Measurements from ENCODE around the gene SOD1. TPM values are rescaled to one million over a fixed set of nuclear protein-coding genes. Genes with fewer than 3 reads are reported as not detected.

Gene SOD1
- total RNA-seq, 6 experiments from 2014 or later: 236 to 290 (median 281) TPM

GRCh38 chr21:31618696-31619430 is 40.6 kb upstream of the SOD1 start:
- Mint-ChIP-seq H3K9me3 (no peaks in the 10 kb centered on the region; the same call in 1 of the 2 replicates), H3K27ac (no peak overlapping the region), H3K36me3 (ENCODE audit: low read depth) (no peaks in the 10 kb centered on the region), H3K27me3 (ENCODE audit: insufficient read depth) (peaks cover 6% of the 10 kb centered on the region), H3K4me3 (no peak overlapping the region), H3K4me1 (ENCODE audit: low read depth) (no peaks in the 10 kb centered on the region)
- TF ChIP-seq, protein P1, sequence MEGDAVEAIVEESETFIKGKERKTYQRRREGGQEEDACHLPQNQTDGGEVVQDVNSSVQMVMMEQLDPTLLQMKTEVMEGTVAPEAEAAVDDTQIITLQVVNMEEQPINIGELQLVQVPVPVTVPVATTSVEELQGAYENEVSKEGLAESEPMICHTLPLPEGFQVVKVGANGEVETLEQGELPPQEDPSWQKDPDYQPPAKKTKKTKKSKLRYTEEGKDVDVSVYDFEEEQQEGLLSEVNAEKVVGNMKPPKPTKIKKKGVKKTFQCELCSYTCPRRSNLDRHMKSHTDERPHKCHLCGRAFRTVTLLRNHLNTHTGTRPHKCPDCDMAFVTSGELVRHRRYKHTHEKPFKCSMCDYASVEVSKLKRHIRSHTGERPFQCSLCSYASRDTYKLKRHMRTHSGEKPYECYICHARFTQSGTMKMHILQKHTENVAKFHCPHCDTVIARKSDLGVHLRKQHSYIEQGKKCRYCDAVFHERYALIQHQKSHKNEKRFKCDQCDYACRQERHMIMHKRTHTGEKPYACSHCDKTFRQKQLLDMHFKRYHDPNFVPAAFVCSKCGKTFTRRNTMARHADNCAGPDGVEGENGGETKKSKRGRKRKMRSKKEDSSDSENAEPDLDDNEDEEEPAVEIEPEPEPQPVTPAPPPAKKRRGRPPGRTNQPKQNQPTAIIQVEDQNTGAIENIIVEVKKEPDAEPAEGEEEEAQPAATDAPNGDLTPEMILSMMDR (IDR thresholded peaks at IDR 0.05): no peak
- no peak for DNase-seq

GRCh38 chr21:31622397-31622796 is 37.1 kb upstream of the SOD1 start:
- Mint-ChIP-seq H3K4me3 (no peak overlapping the region), H3K36me3 (ENCODE audit: low read depth) (no peaks in the 10 kb centered on the region), H3K4me1 (ENCODE audit: low read depth) (no peaks in the 10 kb centered on the region), H3K27me3 (ENCODE audit: insufficient read depth) (peaks cover 13% of the 10 kb centered on the region), H3K9me3 (no peaks in the 10 kb centered on the region; the same call in 1 of the 2 replicates), H3K27ac (no peak overlapping the region)
- TF ChIP-seq, protein P1 (IDR thresholded peaks at IDR 0.05): no peak
- no peak for DNase-seq

DNA sequence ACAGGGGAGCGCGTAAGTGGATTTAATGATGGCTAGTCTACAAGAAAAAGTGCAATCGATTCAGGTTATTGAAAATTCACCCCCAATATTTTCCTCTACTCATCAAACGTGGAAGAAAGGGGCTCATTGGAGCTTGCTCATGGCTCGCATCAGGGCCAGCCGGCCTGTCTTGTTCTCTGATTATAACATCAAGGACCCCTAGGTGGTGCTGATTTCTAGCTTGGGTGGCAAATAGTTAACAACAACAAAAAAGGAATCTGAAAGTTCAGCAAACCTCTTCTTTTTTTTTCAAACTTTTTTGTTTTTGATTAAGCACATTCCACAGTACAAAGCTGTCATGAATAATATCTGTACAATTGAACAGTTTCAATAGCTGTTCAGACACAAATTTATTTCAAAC is 35.8 kb upstream of the SOD1 start:
- no peak overlapping the region for H3K4me3 Mint-ChIP-seq
- no peaks in the 10 kb centered on the region for H3K36me3 Mint-ChIP-seq (ENCODE audit: low read depth)
- H3K9me3 Mint-ChIP-seq: no peaks in the 10 kb centered on the region; the same call in 1 of the 2 replicates
- H3K4me1 Mint-ChIP-seq (ENCODE audit: low read depth): no peaks in the 10 kb centered on the region
- TF ChIP-seq, protein P1 (IDR thresholded peaks at IDR 0.05): no peak; the same call in 1 of the 2 replicates
- peaks cover 13% of the 10 kb centered on the region for H3K27me3 Mint-ChIP-seq (ENCODE audit: insufficient read depth)
- no peak for DNase-seq
- no peak overlapping the region for H3K27ac Mint-ChIP-seq

- no peaks in the 10 kb centered on the region; the same call in 1 of the 2 replicates for H3K9me3 Mint-ChIP-seq
- TF ChIP-seq, protein P1 (IDR thresholded peaks at IDR 0.05): no peak
- H3K27ac Mint-ChIP-seq: no peak overlapping the region
- H3K4me1 Mint-ChIP-seq (ENCODE audit: low read depth): no peaks in the 10 kb centered on the region
- no peak overlapping the region for H3K4me3 Mint-ChIP-seq
- no peak for DNase-seq
- H3K36me3 Mint-ChIP-seq (ENCODE audit: low read depth): no peaks in the 10 kb centered on the region
- H3K27me3 Mint-ChIP-seq (ENCODE audit: insufficient read depth): peaks cover 13% of the 10 kb centered on the region
These were observed 35.3 kb upstream of the SOD1 start for GRCh38 chr21:31624181-31624580.

DNA sequence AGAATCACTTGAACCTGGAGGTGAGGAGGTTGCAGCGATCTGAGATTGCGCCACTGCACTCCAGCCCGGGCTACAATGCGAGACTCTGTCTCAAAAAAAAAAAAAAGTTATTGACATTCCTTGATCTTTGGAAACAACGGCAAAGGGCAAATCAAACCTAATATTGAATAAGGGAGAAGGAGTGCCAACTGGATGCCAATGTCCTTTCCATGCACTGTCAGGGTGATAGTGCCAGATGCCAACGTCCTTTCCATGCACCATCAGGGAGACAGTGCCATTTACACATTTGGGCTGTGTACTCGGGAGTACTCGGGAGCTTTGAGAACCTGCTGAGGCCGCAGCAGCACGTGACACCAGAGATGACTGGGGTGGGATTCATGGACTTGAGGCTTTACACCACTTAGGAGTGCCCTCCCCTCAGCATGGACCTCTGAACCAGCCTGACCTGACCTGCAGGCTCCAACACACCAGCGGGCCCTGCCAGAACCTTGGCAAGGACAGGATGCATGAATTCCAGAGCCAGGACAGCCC is 34.5 kb upstream of the SOD1 start:
- no peak overlapping the region for H3K4me3 Mint-ChIP-seq
- TF ChIP-seq, protein P1 (IDR thresholded peaks at IDR 0.05): no peak
- DNase-seq: no peak
- H3K27ac Mint-ChIP-seq: no peak overlapping the region
- H3K9me3 Mint-ChIP-seq: no peaks in the 10 kb centered on the region; the same call in 1 of the 2 replicates
- peaks cover 5% of the 10 kb centered on the region for H3K4me1 Mint-ChIP-seq (ENCODE audit: low read depth)
- H3K27me3 Mint-ChIP-seq (ENCODE audit: insufficient read depth): peaks cover 13% of the 10 kb centered on the region
- no peaks in the 10 kb centered on the region for H3K36me3 Mint-ChIP-seq (ENCODE audit: low read depth)
